Spleen (tissue), 7 donors: ENCODE data around the gene PIK3CB.

Experiments used
- POLR2A ChIP-seq, 3 donors: fragments of 450-650 bp; IDR thresholded peaks; one replicate each; pipeline ENCODE4 v1.5.1; 2017; ENCODE audit warnings: antibody characterized with exemption in 3 of 3, mild to moderate bottlenecking in 1 of 3
- POLR2AphosphoS5 ChIP-seq, 3 donors: sonication (generic); formaldehyde crosslinking; IDR thresholded peaks; one replicate each; pipeline ENCODE4 v1.5.1; 2017; ENCODE audit warnings: antibody characterized with exemption in 3 of 3
- TF ChIP-seq, protein P1 (sequence below), 11 experiments: fragments of 200-600 bp in 7 of 11; fragments of 450-650 bp in 4 of 11; sonication (generic) in 4 of 11; IDR thresholded peaks in 8 of 11; conservative IDR thresholded peaks in 3 of 11; 1 replicate in 7 of 11; 2 replicates in 4 of 11; pipeline versions ENCODE4 v1.4.0 to v1.8.0; 2016 to 2021; ENCODE audit warnings: antibody characterized with exemption in 11 of 11, inconsistent platforms in 4 of 11, mild to moderate bottlenecking in 1 of 11
- donor health status: DM: no; HTN: no; CAD: no; lungs with moderate emphysema.
- donor health status: DM: no; HTN: no; CAD: no.
- donor health status: DM: no; HTN: no; CAD: no.

DNA sequence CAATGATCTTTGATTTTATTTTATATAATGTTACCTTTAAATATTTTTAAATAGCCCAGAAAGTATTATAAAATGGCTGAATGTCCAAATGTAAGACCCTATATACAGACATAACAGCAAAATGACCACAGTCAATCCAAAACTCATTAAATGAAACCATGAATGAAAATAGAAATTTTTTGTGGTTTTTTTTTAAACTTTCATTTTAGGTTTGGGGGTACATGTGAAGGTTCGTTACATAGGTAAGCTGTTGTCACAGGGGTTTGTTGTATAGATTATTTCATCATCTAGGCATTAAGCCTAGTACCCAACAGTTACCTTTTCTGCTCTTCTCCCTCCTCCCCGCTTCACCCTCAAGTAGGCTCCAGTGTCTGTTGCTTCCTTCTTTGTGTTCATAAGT lies 117.4 kb downstream of the PIK3CB start:
- TF ChIP-seq, protein P1, sequence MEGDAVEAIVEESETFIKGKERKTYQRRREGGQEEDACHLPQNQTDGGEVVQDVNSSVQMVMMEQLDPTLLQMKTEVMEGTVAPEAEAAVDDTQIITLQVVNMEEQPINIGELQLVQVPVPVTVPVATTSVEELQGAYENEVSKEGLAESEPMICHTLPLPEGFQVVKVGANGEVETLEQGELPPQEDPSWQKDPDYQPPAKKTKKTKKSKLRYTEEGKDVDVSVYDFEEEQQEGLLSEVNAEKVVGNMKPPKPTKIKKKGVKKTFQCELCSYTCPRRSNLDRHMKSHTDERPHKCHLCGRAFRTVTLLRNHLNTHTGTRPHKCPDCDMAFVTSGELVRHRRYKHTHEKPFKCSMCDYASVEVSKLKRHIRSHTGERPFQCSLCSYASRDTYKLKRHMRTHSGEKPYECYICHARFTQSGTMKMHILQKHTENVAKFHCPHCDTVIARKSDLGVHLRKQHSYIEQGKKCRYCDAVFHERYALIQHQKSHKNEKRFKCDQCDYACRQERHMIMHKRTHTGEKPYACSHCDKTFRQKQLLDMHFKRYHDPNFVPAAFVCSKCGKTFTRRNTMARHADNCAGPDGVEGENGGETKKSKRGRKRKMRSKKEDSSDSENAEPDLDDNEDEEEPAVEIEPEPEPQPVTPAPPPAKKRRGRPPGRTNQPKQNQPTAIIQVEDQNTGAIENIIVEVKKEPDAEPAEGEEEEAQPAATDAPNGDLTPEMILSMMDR (IDR thresholded peaks at IDR 0.05 in 8 of 11, conservative IDR thresholded peaks at IDR 0.05 in 3 of 11), result no peak
- no peak for TF ChIP-seq POLR2A (IDR thresholded peaks at IDR 0.05)
- TF ChIP-seq POLR2AphosphoS5 (IDR thresholded peaks at IDR 0.05), result no peak
